NT2/D1 (cell line): ENCODE data around the gene CLCN7.

Source experiments
- YY1 ChIP-seq: IDR thresholded peaks from 2 replicates; pipeline ENCODE4 v1.6.1; 2011; ENCODE audit not compliant: insufficient read length, insufficient read depth
- ZNF274 ChIP-seq: IDR thresholded peaks from 2 replicates; pipeline ENCODE4 v1.6.1; 2011; ENCODE audit warnings: mild to moderate bottlenecking, low read depth, low read length

DNA sequence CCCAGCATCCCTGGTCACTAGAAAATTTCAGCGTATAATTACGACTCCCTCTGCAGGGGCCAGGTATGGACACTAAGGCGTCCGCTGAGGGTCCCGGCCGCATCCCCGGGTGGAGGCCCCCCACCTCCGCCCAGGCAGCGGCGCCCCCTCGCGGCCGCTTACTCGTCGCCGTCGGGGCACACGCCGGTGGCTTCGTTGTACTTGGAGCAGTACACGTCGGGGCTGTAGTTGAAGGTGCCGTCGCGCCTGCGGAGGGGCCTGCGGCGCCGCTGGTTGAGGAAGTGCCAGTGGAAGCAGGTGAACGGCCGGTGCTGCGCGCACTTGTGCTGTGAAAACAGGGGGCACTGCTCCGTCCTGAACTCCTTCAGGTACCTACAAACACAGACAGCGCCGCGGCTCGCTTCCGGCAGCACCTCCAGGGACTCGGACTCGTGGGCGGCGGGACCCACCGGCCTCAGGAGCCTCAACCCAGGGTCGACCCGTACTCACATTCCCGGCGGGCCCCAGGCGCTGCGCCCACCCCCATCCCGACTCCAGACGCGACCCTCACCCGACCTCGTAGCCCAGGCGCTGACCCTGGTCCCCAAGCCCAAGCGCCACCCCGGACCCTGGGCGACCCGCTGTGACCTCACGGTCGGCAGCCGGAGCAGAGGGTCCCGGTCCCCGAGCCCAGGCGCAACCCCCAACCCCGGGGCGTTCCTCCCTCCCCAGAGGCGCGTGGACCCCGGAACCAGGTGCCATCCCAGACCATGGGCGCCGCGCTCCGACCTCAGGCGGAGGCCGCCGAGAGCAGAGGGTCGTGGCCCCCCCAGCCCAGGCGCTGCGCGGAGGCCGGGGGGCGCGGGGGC is 60.9 kb downstream of the CLCN7 start:
- TF ChIP-seq ZNF274 (no peak), YY1 (no peak)
